Stimulated activated CD4-positive, alpha-beta T cell treated with anti-CD3 and anti-CD28 coated beads, Interleukin-12 subunit alpha, Interleukin-12 subunit beta, amount 100 ng/mL, for 4 hours (primary cell): ENCODE data around the gene S100A11.
"Not testable (repeated sequence)": the region's sequence is repeated elsewhere in the genome, so short reads cannot be mapped to it uniquely, and the experiment has no call there.

Experiments used
- DNase-seq: peaks from one replicate; pipeline ENCODE4 v3.0.0-alpha.2; 2020

S100A11 gene

GRCh38 chr1:152036267-152037216 lies at the start of gene S100A11:
S100A11 (minus strand) TSS chr1:152037004; CDS start chr1:152036915, 89 bp downstream.
- peak; percentile 75 for DNase-seq

GRCh38 chr1:152084853-152085252 lies 48.0 kb upstream of the S100A11 start:
- DNase-seq: no peak

GRCh38 chr1:152081026-152081425 lies 44.2 kb upstream of the S100A11 start:
- not testable (repeated sequence) for DNase-seq

GRCh38 chr1:152080494-152080893 lies 43.7 kb upstream of the S100A11 start:
- not testable (repeated sequence) for DNase-seq

GRCh38 chr1:152078831-152079441 lies 42.1 kb upstream of the S100A11 start:
- DNase-seq: no peak

- DNase-seq: no peak
Observed at GRCh38 chr1:152072311-152072710, 35.5 kb upstream of the S100A11 start.

GRCh38 chr1:152071123-152071522 lies 34.3 kb upstream of the S100A11 start:
- DNase-seq: no peak

- no peak for DNase-seq
Observed at GRCh38 chr1:152067929-152068328, 31.1 kb upstream of the S100A11 start.

- no peak for DNase-seq
Observed at GRCh38 chr1:152067150-152067549, 30.3 kb upstream of the S100A11 start.

GRCh38 chr1:152061952-152062351 lies 25.1 kb upstream of the S100A11 start:
- no peak for DNase-seq

GRCh38 chr1:152053375-152053774 lies 16.6 kb upstream of the S100A11 start:
- no peak for DNase-seq

GRCh38 chr1:152052606-152053005 lies 15.8 kb upstream of the S100A11 start:
- DNase-seq: peak; percentile 86

- DNase-seq: no peak
Observed at GRCh38 chr1:152050886-152051675, 14.3 kb upstream of the S100A11 start.

GRCh38 chr1:152049291-152050083 lies 12.7 kb upstream of the S100A11 start:
- no peak for DNase-seq

GRCh38 chr1:152048416-152049009 lies 11.7 kb upstream of the S100A11 start:
- DNase-seq: peak; percentile 24

GRCh38 chr1:152047730-152048415 lies 11.1 kb upstream of the S100A11 start:
- peak; percentile 74 for DNase-seq

GRCh38 chr1:152047413-152047729 lies 10.6 kb upstream of the S100A11 start:
- DNase-seq: no peak

- no peak for DNase-seq
Observed at GRCh38 chr1:152044386-152044785, 7.6 kb upstream of the S100A11 start.

- no peak for DNase-seq
Observed at GRCh38 chr1:152043870-152044269, 7.1 kb upstream of the S100A11 start.

- no peak for DNase-seq
Observed at GRCh38 chr1:152042030-152042429, 5.2 kb upstream of the S100A11 start.

- no peak for DNase-seq
Observed at GRCh38 chr1:152039886-152040285, 3.1 kb upstream of the S100A11 start.

GRCh38 chr1:152039461-152039860 lies 2.7 kb upstream of the S100A11 start:
- no peak for DNase-seq
